Germinal center (tissue), 1 donor: ENCODE measurements around the gene SCT.

Experiments used
- DNase-seq: peaks from one replicate; pipeline ENCODE4 v3.0.0; 2012; ENCODE audit warnings: mixed read lengths, low spot score

The SCT gene

GRCh38 chr11:621838-622237 is 5.1 kb downstream of the SCT start:
- no peak for DNase-seq

DNA sequence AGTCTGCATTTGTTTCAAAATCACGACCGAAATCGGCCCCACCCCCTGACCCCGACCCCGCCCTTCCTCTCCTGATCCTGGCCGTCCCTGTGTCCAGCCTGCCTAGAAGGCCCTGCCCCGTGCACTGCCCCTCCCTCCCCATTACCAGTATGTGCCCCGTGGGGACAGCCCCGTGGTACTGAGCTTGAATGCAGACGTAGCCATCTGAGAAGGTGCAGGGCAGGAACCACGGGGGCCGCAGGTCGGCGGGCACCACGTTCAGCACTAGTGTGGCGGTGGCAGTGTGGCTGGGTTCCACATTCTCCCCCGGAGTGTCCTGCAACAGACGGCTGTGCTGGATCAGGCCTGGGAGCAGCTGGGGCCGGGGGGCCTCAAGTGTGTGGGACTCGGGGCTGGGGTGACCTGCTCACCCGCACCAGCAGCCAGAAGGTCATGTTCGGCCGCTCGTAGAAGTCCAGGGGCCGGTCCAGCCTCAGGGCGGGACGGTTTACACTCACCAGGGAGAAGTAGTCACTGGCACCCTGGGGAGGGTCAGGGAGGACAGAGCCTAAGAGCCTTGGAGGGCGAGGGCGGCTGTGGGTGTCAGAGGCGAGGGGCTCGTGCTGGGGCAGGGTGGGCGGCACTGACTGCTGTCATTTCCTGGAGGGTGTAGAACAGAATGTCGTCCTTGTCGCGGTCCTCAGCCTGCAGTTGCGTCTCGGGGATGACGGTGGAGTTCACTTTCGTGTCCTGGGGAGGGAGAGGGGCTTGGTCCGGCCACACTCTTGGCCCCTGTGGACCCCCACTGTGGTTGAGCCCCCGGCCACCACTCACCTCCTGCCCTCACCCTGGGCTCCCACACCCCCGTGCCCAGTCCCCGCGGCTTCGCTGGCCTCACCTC is 5.8 kb downstream of the SCT start:
- no peak for DNase-seq

GRCh38 chr11:620201-620600 is 6.8 kb downstream of the SCT start:
- DNase-seq, result no peak

GRCh38 chr11:619628-620050 is 7.3 kb downstream of the SCT start:
- DNase-seq, result no peak

GRCh38 chr11:618856-619627 is 7.9 kb downstream of the SCT start:
- no peak for DNase-seq

DNA sequence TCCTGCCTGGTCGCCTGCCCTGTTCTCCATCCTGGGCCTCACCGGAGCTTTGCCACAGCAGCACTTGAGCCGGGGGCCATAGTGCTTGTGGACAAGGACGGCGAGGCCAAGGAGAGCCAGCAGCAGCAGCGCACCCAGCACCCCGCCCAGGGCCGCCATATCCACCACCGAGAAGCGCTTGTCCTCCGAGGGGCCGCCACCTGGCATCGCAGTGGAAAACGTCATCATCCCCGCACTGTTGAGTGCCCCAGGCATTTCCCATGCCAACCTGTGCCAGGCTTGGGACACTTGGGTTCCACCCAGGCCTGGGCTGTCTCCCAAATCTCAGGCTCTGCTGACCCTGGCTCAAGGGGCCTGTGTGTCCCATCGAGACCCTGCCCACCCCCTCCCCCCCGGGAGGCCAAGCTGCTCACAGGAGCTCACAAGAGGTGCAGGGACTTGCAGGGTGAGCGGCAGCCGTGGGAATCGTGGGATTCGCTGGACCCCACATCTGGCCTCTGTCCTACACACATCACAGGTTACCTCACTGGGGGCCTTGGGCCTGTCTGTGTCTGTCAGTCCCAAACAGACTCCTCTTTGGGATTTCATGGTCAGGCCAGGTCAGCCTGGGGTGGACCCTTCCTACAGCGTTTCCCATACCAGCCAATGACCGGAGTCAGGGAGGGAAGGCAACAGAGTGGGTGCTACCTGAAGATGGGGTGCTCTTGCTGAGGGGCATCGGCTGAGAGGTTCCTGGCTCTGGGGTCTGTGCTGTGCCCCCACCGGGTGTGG is 8.9 kb downstream of the SCT start:
- no peak for DNase-seq

- DNase-seq, result no peak
These were observed 9.6 kb downstream of the SCT start for GRCh38 chr11:617199-617911.

- DNase-seq, result no peak
These were observed 10.4 kb downstream of the SCT start for GRCh38 chr11:616320-617198.

GRCh38 chr11:615504-616319 is 11.3 kb downstream of the SCT start, which contains the start of gene IRF7:
Gene IRF7, minus strand, starts transcription at chr11:615950. Its CDS starts 586 bp downstream, at chr11:615364.
- peak; percentile 88 for DNase-seq

DNA sequence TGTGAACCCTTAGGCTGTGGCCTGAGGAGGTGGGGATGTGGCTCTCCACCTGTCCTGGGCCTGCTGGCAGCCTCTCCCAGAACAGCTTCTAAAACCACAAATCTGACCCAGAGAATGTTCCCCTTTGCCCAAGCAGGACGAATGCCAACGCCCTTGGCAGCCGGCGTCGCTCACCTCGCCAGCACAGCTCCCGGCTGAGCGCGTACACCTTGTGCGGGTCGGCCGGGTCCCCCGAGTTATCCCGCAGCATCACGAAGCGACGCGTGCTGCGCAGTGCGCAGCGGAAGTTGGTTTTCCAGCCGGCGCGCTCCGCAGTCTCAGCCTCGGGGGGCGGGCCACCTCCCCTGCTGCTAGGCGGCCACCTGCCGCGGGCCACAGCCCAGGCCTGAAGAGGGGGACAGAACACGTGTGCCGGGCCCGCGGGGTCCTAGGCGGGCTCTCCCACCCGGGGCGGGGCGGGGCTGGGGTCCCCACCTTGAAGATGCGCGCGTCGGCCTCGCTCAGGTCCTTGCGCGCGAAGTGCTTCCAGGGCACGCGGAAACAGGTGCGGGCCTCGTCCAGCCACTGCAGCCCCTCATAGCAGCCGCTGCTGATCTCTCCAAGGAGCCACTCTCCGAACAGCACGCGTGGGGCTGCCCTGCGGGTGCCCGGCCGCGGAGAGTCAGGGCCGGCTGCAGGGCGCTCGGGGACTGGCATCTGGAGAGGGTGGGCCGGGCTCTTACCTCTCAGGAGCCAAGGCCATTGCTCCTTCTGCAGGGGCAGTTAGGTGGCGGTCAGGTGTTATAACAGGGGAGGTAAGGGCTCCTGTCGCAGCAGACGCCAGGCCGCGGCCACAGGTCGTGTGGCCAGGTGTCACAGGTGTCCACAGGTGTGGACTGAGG is 12.1 kb downstream of the SCT start:
- DNase-seq, result no peak

DNA sequence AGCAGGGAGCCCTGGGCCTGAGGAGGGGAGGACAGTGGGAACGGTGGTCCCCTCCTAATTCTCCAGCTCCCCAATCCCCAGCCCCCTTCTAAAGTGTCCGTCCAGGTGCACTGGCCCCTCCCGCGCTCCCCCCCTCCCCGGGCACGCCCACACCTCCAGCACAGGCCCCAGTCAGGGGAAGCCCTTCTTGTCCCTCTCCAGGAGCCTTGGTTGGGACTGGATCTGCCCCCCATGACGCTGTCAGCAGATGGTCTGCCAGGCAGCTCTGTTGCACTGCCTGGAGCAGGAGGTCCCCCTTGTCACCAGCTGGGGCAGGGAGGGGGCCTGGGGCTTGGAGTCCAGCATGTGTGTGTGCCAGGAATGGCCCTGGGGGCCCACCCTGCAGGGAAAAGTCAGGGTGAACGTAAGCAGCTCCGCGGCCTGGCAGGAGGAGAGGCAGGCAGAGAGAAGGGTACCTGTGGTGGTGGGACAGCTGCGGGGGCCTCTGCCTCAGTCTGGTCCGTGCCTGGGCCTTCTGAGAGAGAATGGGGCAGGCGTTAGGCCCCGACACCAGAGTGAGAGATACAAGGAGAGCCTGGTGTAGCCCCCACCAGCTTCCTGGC is 12.9 kb downstream of the SCT start:
- no peak for DNase-seq

- DNase-seq, result peak; percentile 86
These were observed 13.5 kb downstream of the SCT start for GRCh38 chr11:613369-613968.

GRCh38 chr11:612961-613300 is 14.1 kb downstream of the SCT start:
- no peak for DNase-seq

- no peak for DNase-seq
These were observed 14.6 kb downstream of the SCT start for GRCh38 chr11:612201-612960.

- DNase-seq, result no peak
These were observed 15.7 kb downstream of the SCT start for GRCh38 chr11:611001-611996.
